GM23338 (cell line): Measurements from ENCODE around the gene CMIP.
A peak's percentile ranks its signal among the peaks of the same experiment; 100 is the strongest.

Experiments used
- EZH2 ChIP-seq: fragments of 200-600 bp; sonication (generic); IDR thresholded peaks from one replicate; pipeline ENCODE4 v1.8.0; 2017; ENCODE audit warnings: antibody characterized with exemption, mild to moderate bottlenecking, low read depth; ENCODE audit not compliant: unreplicated experiment
- POLR2AphosphoS5 ChIP-seq: IDR thresholded peaks from 2 replicates; pipeline ENCODE4 v1.6.1; 2016; ENCODE audit warnings: antibody characterized with exemption, low read depth
- STAT1 ChIP-seq: IDR thresholded peaks from one replicate; pipeline ENCODE4 v1.6.1; 2016; ENCODE audit warnings: antibody characterized with exemption; ENCODE audit not compliant: unreplicated experiment
- TF ChIP-seq, protein P1 (sequence below), 2 experiments: fragments of 200-600 bp in 1 of 2; sonication (generic) in 1 of 2; conservative IDR thresholded peaks; 2 replicates each; pipeline versions ENCODE4 v1.5.1 to v1.6.1; 2016 to 2017; ENCODE audit warnings: antibody characterized with exemption in 2 of 2, low read depth in 2 of 2, mild to moderate bottlenecking in 2 of 2, moderate library complexity in 1 of 2

DNA sequence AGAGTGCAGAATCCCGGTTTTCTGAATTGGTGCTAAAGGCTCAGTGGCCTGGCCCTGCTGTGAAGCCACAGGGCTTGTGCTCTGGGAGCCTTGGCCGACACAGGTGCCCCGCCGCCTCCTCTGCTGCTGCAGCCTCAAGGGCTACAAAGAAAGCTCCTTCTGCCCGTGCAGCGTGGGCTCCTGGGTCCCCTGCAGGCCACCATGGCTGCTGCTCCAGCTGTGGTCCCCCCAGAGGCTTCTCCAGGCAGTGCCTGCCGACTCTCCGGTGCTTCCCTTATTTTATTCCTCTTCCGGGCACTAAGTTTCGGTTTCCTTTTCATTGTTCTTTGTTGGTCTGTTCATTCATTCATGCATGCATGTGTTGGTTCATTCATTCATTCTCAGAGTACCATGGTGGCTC is 53.1 kb downstream of the CMIP start:
- TF ChIP-seq, protein P1, sequence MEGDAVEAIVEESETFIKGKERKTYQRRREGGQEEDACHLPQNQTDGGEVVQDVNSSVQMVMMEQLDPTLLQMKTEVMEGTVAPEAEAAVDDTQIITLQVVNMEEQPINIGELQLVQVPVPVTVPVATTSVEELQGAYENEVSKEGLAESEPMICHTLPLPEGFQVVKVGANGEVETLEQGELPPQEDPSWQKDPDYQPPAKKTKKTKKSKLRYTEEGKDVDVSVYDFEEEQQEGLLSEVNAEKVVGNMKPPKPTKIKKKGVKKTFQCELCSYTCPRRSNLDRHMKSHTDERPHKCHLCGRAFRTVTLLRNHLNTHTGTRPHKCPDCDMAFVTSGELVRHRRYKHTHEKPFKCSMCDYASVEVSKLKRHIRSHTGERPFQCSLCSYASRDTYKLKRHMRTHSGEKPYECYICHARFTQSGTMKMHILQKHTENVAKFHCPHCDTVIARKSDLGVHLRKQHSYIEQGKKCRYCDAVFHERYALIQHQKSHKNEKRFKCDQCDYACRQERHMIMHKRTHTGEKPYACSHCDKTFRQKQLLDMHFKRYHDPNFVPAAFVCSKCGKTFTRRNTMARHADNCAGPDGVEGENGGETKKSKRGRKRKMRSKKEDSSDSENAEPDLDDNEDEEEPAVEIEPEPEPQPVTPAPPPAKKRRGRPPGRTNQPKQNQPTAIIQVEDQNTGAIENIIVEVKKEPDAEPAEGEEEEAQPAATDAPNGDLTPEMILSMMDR (conservative IDR thresholded peaks at IDR 0.05; ENCODE audit: low read depth in 2 of 2) = peak in 1 of 2 experiments; percentile 19; a peak in 1 of 4 replicates
- no peak for TF ChIP-seq POLR2AphosphoS5
- TF ChIP-seq STAT1 = no peak
- no peak for TF ChIP-seq EZH2
